Colonic mucosa (tissue), 4 donors: ENCODE results near the gene ASAP3. TPM values are rescaled to one million over a fixed set of nuclear protein-coding genes. Genes with fewer than 3 reads are reported as not detected.

ENCODE experiments used
- DNase-seq: peaks from one replicate; pipeline ENCODE4 v3.0.0-alpha.2; 2020
- H3K27ac ChIP-seq: fragments of 200-600 bp; one replicate; pipeline ENCODE4 v1.8.0; 2021
- H3K27me3 ChIP-seq: fragments of 200-600 bp; one replicate; pipeline ENCODE4 v1.8.0; 2021
- H3K36me3 ChIP-seq: fragments of 200-600 bp; one replicate; pipeline ENCODE4 v1.8.0; 2021
- H3K4me1 ChIP-seq: fragments of 200-600 bp; one replicate; pipeline ENCODE4 v1.8.0; 2021; ENCODE audit warnings: mild to moderate bottlenecking
- H3K4me3 ChIP-seq: fragments of 200-600 bp; one replicate; pipeline ENCODE4 v1.8.0; 2021
- H3K9ac ChIP-seq, 2 donors: one replicate each; pipeline ENCODE4 v1.7.0; 2013; ENCODE audit warnings: control low read depth in 2 of 2, low read depth in 2 of 2, low read length in 2 of 2
- H3K9me3 ChIP-seq: fragments of 200-600 bp; one replicate; pipeline ENCODE4 v1.8.0; 2021
- intact Hi-C: fragments of 100-400 bp; cut with DNase I; formaldehyde crosslinking; loops from one replicate; pipeline ENCODE4 v1.14.1; 2022
- total RNA-seq, 2 donors: library from RNA; stranded (reverse); fragmentation: NEBNext Ultra II Directional in 1 of 2; extraction: Animal tissue kit (Norgen Biotek cat#: 25700) in 1 of 2; gene quantifications; one replicate each; pipeline ENCODE4 v1.2.1, GENCODE V29; 2021
- TF ChIP-seq, protein P1 (sequence below): fragments of 200-600 bp; IDR thresholded peaks from one replicate; pipeline ENCODE4 v1.8.0; 2022; ENCODE audit warnings: antibody characterized with exemption, mild to moderate bottlenecking
- donor health status: healthy.
- donor health status: DM: no; HTN: no; CAD: no.
- donor health status: DM: no; HTN: no; CAD: no.

The ASAP3 gene
- total RNA-seq, 2 donors from 2014 or later = 22.9 to 27.3 TPM

DNA sequence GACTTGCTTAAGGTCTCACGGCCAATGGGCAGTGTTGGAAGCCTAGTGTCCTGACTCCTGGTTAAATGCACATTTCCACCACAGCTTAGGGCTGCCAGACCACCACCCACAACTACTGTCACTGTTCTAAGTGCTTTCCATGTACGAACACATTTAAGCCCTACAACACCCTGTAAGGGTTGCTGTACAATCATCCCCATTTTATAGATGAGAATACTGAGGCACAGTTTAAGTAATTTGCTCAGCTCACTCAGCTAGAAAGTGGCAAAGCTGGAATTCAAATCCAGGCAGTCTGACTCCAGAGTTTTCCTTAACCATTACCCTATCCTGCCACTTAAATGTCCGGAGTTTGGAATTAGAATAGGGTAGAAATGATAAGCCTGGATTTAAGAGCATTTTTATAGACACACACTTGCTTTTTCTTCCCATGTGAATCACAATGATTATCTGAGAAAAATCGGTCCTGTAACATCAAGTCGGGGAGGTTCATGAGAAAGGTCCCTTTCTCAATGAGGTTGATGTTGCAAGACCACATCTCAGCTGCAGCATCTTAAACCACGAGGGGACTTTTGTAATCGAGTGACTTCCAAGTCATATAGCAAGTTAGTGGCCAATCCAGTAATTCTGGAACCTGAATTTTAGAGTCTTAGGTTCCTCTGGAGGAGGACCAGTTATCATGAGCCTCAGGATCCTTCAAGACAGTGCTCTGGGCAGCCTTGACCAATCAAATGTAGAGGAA is 38.4 kb upstream of the ASAP3 start:
- Histone ChIP-seq H3K27me3 (no peaks in the 10 kb centered on the region), H3K9ac (no peak overlapping the region), H3K27ac (no peak overlapping the region), H3K9me3 (no peaks in the 10 kb centered on the region), H3K4me3 (no peak overlapping the region), H3K36me3 (no peaks in the 10 kb centered on the region), H3K4me1 (peaks cover 27% of the 10 kb centered on the region)
- intact Hi-C loops = no loop called here
- DNase-seq = no peak
- TF ChIP-seq, protein P1, sequence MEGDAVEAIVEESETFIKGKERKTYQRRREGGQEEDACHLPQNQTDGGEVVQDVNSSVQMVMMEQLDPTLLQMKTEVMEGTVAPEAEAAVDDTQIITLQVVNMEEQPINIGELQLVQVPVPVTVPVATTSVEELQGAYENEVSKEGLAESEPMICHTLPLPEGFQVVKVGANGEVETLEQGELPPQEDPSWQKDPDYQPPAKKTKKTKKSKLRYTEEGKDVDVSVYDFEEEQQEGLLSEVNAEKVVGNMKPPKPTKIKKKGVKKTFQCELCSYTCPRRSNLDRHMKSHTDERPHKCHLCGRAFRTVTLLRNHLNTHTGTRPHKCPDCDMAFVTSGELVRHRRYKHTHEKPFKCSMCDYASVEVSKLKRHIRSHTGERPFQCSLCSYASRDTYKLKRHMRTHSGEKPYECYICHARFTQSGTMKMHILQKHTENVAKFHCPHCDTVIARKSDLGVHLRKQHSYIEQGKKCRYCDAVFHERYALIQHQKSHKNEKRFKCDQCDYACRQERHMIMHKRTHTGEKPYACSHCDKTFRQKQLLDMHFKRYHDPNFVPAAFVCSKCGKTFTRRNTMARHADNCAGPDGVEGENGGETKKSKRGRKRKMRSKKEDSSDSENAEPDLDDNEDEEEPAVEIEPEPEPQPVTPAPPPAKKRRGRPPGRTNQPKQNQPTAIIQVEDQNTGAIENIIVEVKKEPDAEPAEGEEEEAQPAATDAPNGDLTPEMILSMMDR = no peak

GRCh38 chr1:23521588-23521987 is 37.6 kb upstream of the ASAP3 start:
- Histone ChIP-seq H3K27ac (no peak overlapping the region), H3K27me3 (no peaks in the 10 kb centered on the region), H3K36me3 (no peaks in the 10 kb centered on the region), H3K4me3 (no peak overlapping the region), H3K4me1 (peaks cover 20% of the 10 kb centered on the region), H3K9me3 (no peaks in the 10 kb centered on the region), H3K9ac (no peak overlapping the region)
- no peak for DNase-seq
- TF ChIP-seq, protein P1 = no peak
- intact Hi-C loops = no loop called here

- TF ChIP-seq, protein P1 = no peak
- Histone ChIP-seq H3K9me3 (no peaks in the 10 kb centered on the region), H3K27ac (no peak overlapping the region), H3K27me3 (no peaks in the 10 kb centered on the region), H3K36me3 (no peaks in the 10 kb centered on the region), H3K4me3 (no peak overlapping the region), H3K4me1 (no peaks in the 10 kb centered on the region), H3K9ac (no peak overlapping the region)
- no peak for DNase-seq
- intact Hi-C loops = no loop called here
Observed at GRCh38 chr1:23517581-23517980, 33.6 kb upstream of the ASAP3 start.

GRCh38 chr1:23515905-23516304 is 31.9 kb upstream of the ASAP3 start:
- no peak overlapping the region for H3K27ac ChIP-seq
- H3K27me3 ChIP-seq = no peaks in the 10 kb centered on the region
- H3K4me3 ChIP-seq = no peak overlapping the region
- intact Hi-C loops = no loop called here
- no peak overlapping the region for H3K9ac ChIP-seq
- TF ChIP-seq, protein P1 = no peak
- no peaks in the 10 kb centered on the region for H3K4me1 ChIP-seq
- no peak for DNase-seq
- H3K36me3 ChIP-seq = no peaks in the 10 kb centered on the region
- no peaks in the 10 kb centered on the region for H3K9me3 ChIP-seq

- no peak for DNase-seq
- intact Hi-C loops = no loop called here
- no peak overlapping the region for H3K9ac ChIP-seq
- H3K36me3 ChIP-seq = no peaks in the 10 kb centered on the region
- no peaks in the 10 kb centered on the region for H3K27me3 ChIP-seq
- no peaks in the 10 kb centered on the region for H3K9me3 ChIP-seq
- H3K4me1 ChIP-seq = no peaks in the 10 kb centered on the region
- no peak overlapping the region for H3K4me3 ChIP-seq
- TF ChIP-seq, protein P1 = no peak
- no peak overlapping the region for H3K27ac ChIP-seq
Observed at GRCh38 chr1:23514111-23514679, 30.2 kb upstream of the ASAP3 start.
